Measurements from ENCODE around the gene DGAT2.

Gene DGAT2

GRCh38 chr11:75757651-75758050, 10.9 kb upstream of the DGAT2 start:
- no peak for DNase-seq

DNA sequence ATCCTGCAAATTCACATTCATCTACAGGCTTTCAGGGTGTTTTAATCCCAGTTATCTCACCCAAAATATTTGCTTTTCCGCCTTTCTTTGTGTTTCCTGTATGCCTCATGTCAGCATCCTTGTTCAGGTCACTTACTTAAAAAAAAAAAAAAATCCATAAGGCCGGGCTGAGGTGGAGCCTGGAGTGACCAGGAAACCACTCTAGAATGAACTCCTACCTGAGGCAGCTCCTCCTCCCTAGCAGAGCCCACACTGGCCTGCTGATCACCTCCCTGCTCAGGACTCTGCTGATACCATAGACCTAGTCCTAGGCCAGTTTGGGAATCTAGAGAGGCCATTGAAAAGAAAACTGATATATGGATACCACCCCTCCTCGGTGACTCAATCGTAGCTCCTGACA, 8.7 kb upstream of the DGAT2 start:
- no peak for DNase-seq

DNA sequence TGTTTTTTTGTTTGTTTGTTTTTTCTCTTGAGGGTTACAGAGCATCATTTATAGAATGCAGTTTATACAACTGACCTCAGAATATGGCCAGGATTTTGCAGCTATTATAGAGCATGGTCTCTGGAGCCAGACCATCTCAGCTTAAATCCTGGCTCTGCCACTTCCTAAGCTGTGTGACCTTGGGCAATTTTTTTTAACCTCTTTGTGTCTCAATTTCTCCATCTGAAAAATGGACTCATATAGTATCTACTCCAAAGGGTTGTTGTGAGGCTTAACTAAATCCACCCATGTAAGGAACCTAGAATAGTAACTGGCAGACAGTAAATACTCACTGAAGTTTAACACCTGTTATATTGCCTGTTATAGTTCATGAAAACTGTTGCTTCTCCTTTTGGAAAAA, 8.3 kb upstream of the DGAT2 start:
- no peak for DNase-seq

DNA sequence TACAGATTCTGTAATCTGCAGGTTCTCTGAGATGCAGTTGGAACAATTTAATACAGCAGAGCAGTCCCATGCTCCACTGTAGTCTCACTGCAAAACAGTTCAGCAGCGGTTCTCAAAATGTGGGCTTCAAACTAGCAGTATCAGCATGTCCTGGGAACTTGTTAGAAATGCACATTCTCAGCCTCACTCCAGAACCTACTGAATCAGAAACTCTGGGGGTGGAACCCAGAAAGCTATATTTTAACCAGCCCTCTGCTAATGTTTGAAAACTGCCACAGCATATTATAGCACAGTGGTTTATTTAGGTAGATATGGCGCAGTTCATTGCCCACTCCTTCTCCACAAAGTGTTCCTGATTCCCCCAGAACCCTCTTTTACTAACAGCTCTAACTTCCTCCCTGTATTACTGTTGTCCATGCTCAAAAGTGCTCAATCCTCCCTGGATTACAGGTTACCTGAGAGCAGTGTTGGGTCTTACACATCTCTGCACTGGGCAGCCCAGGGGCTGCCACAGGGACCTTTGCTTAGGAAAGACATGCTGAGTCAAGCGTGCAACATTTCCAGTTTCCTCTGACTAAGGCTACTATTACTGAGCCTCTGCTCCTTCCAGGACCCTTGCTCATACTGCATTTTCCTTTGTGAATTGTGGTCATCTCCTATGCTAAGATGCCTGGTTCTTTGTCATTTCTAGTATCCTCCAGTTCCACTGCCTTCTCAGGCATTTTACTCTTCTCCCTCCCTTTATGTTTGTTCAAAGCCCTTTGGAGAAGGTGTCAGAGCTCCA, 7.7 kb upstream of the DGAT2 start:
- DNase-seq = no peak

DNA sequence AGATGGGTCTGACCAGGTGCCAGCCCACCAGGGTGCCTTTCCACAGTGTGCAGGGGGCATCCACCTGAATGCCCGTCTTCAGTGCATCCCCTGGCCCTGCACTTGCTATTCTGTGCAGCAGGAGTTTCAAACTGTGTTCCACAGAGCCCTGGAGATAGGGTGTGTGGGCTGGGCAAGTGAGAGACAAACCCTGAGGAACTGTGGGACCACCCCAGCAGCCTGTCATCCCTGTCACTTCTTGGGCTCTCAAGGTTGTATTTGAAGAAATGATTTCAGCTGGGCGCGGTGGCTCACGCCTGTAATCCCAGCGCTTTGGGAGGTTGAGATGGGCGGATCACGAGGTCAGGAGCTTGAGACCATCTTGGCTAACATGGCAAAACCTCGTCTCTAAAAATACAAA, 6.4 kb upstream of the DGAT2 start:
- no peak for DNase-seq

DNA sequence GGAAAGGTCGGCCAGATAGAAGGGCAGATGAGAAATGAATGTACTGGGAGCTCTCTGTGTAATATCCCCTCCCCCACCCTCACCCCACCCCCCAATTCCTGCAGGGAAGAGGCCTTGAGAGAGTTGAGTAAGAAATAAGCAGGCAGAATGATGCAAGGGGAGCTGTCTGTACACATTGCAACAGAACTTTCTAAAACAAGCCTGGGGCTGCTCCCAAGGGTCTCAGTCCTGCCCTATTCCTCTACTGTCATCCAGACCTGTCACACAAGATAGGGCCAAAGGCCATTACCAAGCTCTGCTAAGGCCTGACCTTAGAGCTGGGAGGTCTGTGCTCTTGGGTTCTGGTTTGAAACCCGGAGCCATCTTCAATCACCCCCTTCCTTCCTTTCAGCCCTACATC, 5.7 kb upstream of the DGAT2 start:
- DNase-seq = no peak

DNA sequence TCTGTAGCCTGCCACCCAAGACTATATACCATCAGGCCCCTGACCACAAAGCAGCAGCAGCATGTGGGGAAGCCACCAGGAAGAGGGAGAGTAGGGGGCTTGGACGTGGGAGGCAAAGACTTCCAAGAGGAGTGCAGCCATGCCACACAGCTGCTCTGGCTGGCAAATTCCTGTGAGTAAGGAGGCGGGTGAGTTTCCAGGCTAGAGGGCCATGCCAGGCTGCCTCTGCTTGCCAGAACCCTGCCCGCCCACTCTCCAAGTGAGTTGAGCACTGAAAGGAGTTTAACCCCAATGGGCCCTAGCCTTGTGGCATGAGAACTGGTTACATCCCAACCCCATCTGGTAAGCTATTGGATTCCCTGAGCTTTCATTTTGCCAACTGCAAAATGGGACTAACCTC, 4.7 kb upstream of the DGAT2 start:
- no peak for DNase-seq

- no peak for DNase-seq
Observed at GRCh38 chr11:75765116-75765515, 3.5 kb upstream of the DGAT2 start.

- no peak for DNase-seq
Observed at GRCh38 chr11:75766443-75767227, 1.9 kb upstream of the DGAT2 start.

- DNase-seq = no peak
Observed at GRCh38 chr11:75767228-75767572, 1.4 kb upstream of the DGAT2 start.

DNA sequence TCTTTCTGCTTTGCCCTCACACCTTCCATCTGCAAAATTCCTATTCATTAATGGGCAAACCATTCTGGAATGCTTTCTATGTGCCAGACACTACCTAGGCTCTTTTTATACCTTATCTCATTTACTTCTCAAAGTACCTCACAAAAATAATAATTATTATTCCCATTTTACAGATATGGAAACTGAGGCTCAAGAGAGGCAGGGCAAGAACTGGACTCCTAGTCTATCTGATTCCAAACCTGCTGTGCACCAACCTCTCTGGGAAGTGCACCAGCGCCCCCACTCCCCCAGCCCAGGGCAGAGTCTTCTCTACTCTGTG, 826 bp upstream of the DGAT2 start:
- no peak for DNase-seq

DNA sequence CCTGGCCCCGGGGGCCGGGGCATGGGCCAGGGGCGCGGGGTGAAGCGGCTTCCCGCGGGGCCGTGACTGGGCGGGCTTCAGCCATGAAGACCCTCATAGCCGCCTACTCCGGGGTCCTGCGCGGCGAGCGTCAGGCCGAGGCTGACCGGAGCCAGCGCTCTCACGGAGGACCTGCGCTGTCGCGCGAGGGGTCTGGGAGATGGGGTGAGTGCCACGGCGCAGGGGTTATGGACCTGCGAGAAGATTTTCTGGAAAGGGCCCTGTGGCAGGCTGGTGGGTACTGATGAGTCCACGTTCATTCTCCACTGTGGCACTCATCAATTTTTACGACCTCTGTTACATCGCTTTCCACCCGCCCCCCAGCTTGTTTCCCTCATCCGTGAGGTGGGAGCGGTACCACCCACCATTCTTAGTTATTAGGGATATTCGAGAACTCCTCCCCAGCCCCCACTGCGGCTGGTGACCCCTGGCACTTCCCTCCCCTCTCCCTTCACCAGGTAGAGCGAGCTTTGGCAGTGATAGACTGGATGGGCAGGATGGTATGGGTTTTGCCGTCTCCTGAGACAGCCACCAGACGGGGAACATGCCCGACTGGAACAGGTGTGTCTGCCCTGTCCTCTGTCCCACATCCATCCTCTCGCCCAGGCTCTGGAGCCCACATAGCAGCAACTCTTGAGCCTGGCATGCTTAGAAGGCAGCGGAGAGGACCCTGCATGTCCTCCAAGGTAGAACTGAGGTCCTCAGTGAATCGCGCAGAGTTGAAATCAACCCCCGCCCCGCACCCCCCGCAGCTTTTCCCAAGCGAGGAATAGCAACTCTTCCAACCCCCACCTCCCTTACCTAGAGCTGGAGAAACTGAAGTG, 562 bp downstream of the DGAT2 start:
- DNase-seq = no peak

DNA sequence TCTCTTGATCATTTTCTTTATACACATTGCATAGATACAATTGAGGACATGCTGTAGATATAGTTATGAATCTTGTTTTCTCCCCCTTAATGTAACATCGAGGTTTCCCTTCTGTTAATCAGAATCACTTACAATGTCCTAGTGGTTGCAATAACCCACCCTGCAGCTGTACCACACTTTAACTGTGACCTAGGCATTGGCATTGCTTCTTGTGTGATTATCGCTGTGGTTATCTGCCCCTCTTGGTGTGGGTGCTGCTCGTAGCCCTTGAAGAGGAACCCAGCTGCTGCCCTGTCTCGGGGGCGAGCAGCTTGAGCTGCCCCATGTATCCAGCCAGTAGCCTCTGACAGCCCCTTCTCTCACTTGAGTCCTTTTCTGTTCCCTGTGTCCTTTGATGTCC, 1.5 kb downstream of the DGAT2 start:
- DNase-seq = no peak

GRCh38 chr11:75771646-75772410, 3.2 kb downstream of the DGAT2 start:
- no peak for DNase-seq

GRCh38 chr11:75773595-75774353, 5.2 kb downstream of the DGAT2 start:
- DNase-seq = no peak

DNA sequence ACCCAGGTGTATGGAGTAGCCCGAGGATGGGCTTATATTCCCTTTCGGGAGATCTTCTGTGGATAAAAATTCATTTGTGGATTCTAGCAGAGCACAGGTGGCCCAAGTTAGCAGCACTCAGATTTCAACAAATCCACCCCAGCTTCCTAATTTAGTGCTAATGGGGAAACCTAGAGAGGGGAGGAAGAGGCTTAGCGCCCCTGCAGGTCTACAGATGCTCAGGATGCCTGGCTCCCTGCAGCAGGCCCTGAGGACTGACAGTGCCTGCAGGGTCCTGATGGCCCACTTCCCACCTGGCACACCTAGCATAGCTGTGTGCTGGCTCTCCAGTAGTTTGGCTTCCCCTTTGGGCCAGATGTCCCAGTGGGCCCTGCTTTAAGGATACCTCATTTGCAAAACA, 6.5 kb downstream of the DGAT2 start:
- DNase-seq = no peak

GRCh38 chr11:75776546-75776945, 8.0 kb downstream of the DGAT2 start:
- no peak for DNase-seq

DNA sequence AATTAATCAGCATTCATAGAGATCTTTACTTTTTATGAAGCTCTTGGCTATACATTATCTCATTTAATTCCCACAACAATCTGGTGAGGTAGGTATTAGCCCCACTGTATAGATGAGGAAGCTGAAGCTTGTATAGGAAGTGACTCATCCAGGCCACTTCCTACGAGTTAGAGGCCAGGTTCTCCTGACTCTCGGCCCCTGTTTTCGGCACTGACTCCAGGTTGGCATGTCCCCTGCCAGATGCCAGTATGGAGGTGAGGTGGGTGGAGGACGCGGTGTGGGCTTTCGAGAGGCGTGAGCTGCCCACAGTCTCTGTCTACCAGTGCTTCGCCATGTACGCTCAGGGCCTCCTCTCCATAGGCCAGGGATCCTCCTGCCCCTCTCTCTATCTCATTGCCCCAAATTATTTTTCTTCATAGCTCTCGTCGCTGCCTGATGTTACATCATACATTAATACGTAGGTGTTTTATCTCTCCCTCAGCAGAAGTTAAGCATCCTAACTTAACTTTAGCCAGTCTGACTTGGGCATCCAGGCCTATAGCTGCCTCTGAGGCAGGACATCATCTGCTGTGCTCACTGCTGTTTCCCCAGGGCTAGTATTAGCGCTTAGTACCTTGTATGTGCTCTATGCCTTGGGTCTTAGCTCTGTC, 9.0 kb downstream of the DGAT2 start:
- no peak for DNase-seq

DNA sequence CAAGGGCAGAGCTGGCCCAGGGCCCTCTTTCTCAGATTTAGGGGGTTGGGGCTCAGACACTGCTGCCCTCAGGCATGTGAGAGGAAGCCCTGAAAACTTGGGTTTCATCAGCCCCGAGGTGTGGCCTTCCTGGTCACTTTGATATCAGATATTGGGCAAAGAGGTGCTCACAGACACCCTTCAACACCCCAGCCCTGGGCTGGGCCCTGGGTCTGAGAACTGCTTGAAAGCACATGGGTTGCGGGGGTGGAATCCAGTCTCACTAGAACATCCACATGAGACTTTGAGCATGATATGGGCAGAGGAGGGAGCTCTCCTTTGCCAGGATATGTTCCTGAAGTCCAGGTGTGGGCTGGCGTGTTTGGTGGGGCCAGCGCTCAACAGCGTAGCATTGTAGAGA, 10.4 kb downstream of the DGAT2 start:
- no peak for DNase-seq

- DNase-seq = no peak
Observed at GRCh38 chr11:75779960-75780359, 11.4 kb downstream of the DGAT2 start.

- DNase-seq = no peak
Observed at GRCh38 chr11:75780888-75781287, 12.3 kb downstream of the DGAT2 start.

DNA sequence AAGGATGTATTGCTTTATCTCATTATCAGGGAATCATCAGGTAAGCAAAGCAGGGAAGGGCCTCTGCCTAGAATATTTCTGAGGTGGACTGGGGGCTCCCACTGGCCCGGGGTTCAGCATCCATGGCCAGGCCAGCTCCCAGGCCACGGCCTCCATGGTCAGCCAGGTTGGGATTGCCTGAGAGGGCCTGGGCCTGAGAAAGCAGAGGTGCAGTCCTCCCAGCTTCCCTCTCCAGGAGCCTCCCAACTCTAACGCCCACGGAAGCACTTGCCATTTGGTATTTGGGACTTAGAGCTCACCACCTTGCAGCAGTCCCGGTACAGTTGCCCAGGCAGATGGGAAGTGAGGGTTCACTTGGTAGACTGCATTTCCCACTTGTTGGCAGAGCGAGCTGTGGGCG, 12.7 kb downstream of the DGAT2 start:
- DNase-seq = no peak

All from COR-L47 (cell line).